Measurements from ENCODE around the gene GPR173.

GPR173 gene

GRCh38 chrX:53048169-53049126 is at the start of gene GPR173:
TSS of gene GPR173 (plus strand) at chrX:53048789. CDS start at chrX:53076622, 27,833 bp downstream.
- no peak for DNase-seq

- peak; percentile 29 for DNase-seq
Measured at GRCh38 chrX:53000447-53001135, 48.0 kb upstream of the GPR173 start.

DNA sequence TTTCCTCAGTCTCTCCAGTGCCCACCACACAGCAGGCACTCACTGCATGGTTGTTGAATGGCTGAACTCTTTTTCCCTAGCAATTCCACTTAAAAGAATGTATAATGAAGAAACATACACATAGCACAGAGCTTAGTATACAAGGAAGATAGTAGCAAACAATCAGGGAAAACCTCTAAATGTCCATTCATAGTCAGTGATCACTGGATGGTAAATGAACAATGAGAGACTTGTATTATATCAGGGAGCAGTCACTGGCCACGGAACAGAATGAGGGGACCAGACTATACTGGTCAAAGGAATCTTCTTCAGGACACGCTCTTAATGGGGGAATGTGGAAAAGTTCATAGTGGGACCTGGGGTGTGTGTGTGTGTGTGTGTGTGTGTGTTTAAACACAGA is 46.6 kb upstream of the GPR173 start:
- no peak for DNase-seq

GRCh38 chrX:53003111-53003510 is 45.5 kb upstream of the GPR173 start:
- DNase-seq: no peak

- no peak for DNase-seq
Measured at GRCh38 chrX:53004038-53004437, 44.6 kb upstream of the GPR173 start.

- no peak for DNase-seq
Measured at GRCh38 chrX:53004811-53005210, 43.8 kb upstream of the GPR173 start.

DNA sequence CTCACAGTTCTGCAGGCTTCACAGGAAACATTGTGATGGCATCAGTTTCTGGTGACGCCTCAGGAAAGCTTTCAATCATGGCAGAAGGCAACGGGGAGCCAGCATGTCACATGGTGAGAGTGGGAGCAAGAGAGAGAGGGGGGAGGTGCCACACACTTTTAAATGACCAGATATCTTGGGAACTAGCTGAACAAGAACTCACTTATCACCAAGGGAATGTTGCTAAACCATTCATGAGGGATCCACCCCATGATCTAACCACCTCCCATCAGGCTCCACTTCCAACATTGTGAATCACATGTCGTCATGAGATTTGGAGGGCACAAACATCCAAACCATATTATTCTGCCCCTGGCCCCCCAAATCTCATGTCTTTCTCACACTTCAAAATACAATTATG is 43.3 kb upstream of the GPR173 start:
- DNase-seq: no peak

GRCh38 chrX:53009032-53009431 is 39.6 kb upstream of the GPR173 start:
- no peak for DNase-seq

DNA sequence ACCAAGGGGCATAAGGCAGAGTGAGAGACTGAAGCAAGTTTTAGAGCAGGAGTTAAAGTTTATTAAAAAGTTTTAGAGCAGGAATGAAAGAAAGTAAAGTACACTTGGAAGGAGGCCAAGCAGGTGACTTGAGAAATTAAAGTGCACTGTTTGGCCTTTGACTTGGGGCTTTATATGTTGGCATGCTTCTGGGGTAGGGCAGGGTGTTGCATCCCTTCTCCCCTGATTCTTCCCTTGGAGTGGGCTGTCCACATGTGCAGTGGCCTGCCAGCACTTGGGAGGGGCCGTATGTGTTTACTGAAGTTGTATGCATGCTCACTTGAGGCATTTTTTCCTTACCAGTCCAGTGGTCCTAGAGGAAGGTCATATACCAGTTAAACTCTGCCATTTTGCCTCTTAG is 35.3 kb upstream of the GPR173 start:
- DNase-seq: no peak

DNA sequence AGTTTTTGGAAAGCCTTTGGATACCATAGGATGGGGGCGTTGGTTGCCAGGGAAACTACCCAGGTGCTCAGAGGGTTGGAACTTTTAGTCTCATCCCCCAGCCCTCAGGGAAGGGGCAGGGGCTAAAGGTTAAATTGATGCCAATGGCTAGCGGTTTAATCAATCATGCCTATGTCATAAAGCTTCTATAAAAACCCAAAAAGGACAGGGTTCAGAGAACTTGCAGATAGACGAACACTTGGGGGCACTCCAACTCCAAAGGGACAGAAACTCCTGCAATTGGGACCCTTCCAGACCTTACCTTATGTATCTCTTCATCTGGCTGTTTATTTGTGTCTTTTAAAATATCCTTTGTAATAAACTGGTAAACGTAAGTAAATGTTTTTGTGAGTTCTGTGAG is 30.0 kb upstream of the GPR173 start:
- no peak for DNase-seq

GRCh38 chrX:53022381-53022780 is 26.2 kb upstream of the GPR173 start:
- DNase-seq: no peak

DNA sequence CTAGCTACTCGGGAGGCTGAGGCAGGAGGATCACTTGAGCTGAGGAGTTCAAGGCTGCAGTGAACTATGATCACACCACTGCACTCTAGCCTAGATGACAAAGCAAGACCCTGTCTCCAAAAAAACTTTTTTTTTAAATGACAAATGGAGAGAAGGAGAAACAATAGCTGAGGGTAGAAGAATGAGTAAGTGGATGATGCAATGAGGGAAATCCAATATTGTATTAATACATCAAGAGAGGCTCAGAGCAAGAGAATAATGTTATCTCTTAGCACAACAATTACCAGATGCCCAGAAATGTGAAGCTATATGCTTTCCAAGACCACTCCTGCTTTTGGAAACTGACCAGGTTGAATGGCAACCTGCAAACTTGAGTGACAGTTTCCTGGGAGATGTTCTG is 19.9 kb upstream of the GPR173 start:
- no peak for DNase-seq

DNA sequence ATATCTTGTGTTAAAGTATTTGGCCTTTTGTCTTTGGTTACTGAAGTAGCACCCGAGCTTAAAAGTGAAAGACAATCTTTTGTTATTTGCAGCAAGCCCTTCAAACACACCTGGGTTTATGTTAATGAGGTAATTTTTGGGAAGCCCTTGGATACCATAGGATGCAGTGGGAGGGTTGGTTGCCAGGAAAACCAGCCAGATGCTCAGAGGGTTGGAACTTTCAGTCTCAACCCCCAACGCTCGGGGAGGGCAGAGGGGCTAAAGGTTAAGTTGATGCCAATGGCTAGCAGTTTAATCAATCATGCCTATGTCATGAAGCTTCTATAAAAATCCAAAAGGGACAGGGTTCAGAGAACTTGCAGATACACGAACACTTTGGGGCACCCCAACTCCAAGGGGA is 17.2 kb upstream of the GPR173 start:
- no peak for DNase-seq

GRCh38 chrX:53036149-53036548 is 12.4 kb upstream of the GPR173 start:
- DNase-seq: no peak

DNA sequence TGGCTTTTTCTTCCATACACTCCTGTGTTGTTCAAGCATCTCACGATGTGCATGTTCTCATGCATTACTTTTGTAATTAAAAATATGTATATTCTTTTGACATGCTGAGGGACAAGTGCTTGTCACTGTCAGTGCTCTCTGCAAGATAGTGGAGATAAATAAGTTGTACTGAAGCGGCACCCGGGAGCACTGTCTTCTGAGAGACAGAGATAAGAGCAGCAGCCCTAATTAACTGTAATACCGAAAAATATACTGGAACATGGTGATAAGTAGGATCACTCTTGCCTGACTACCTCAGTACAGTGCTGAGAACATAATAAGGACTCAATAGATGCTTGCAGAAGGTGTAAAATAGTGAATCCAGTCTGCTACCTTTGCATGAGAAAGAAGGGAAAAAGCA is 9.4 kb upstream of the GPR173 start:
- no peak for DNase-seq

DNA sequence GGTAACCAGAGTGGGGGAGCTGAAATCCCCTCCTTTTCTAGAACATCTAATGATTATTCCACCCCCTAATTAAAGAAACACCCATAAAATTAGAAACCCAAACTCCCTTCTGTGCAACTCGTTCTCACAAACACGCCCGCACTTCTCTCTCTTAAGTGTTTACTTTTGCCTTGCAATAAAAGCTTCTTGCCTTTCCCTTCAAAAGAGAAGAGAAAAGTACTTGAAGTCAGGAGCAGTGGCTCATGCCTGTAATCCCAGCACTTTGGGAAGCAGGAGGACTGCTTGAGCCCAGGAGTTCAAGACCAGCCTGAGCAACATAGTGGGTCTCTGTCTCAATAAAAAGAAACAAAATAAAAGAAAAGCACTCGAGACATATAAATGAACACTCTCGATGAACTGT is 3.6 kb upstream of the GPR173 start:
- no peak for DNase-seq

DNA sequence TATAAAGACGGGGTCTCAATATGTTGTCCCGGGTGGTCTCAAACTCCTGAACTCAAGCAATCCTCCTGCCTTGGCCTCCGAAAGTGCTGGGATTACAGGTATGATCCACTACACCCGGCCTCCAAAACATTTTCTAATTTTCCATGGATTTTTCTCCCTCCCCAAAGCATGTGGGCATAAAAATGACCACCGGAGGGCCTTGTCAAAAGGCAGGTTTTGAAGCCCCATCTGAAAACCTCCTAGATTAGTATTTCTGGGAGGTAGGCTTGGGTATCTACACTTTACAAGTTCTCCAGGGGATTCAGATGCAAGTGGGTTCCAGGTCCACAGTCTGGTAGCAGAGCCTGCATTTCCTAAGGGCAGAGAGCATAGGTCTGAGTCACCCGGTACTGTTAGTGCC is 1.4 kb upstream of the GPR173 start:
- no peak for DNase-seq

GRCh38 chrX:53049127-53049517 is 533 bp downstream of the GPR173 start:
- DNase-seq: no peak

- DNase-seq: no peak
Measured at GRCh38 chrX:53050841-53051240, 2.3 kb downstream of the GPR173 start.

- no peak for DNase-seq
Measured at GRCh38 chrX:53055244-53055849, 6.8 kb downstream of the GPR173 start.

DNA sequence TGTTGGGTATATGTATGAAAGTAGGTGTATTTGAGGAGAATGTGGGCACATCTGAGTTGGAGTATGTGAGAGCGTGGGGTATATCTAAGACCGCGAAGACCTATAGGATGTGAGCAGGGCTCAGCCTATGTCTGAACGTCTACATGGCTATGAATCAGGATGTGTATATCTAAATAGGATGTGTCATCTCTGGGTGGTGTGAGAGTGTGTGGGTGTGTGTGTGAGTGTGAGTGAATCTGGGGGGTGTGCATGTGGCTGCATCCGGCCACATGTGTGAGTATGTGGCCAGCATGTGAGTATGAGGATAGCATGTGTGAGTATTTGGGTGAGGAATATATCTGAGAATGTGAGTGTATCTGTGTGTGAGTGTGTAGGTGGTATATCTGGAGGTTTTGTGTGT is 7.7 kb downstream of the GPR173 start:
- DNase-seq: no peak

- DNase-seq: no peak
Measured at GRCh38 chrX:53065104-53065503, 16.5 kb downstream of the GPR173 start.

- no peak for DNase-seq
Measured at GRCh38 chrX:53071064-53071463, 22.5 kb downstream of the GPR173 start.

Data from stimulated activated CD8-positive, alpha-beta memory T cell treated with anti-CD3 and anti-CD28 coated beads, Interleukin-4, amount 100 ng/mL, for 48 hours (primary cell).